H1 (cell line): ENCODE data around the gene ROBO2.
A peak's percentile ranks its signal among the peaks of the same experiment; 100 is the strongest.

Experiments used
- BRCA1 ChIP-seq: IDR thresholded peaks from 2 replicates; pipeline ENCODE4 v1.6.1; 2012; ENCODE audit warnings: low read depth, low read length, improper control_type of control experiment
- CEBPB ChIP-seq: IDR thresholded peaks from 2 replicates; pipeline ENCODE4 v1.6.1; 2012; ENCODE audit warnings: low read depth, low read length
- EGR1 ChIP-seq: IDR thresholded peaks from 2 replicates; pipeline ENCODE4 v1.6.1; 2011; ENCODE audit warnings: low read depth, low read length, borderline replicate concordance
- NRF1 ChIP-seq: IDR thresholded peaks from 2 replicates; pipeline ENCODE4 v1.6.1; 2011; ENCODE audit warnings: mild to moderate bottlenecking, low read depth, low read length, improper control_type of control experiment
- POLR2A ChIP-seq, 2 experiments: IDR thresholded peaks; 1 replicate in 1 of 2; 2 replicates in 1 of 2; pipeline ENCODE4 v1.6.1; 2011; ENCODE audit warnings: low read depth in 2 of 2, low read length in 2 of 2, mild to moderate bottlenecking in 2 of 2; ENCODE audit errors: control extremely low read depth in 1 of 2
- SP1 ChIP-seq: IDR thresholded peaks from 2 replicates; pipeline ENCODE4 v1.6.1; 2011; ENCODE audit warnings: low read depth, low read length
- TAF1 ChIP-seq: IDR thresholded peaks from 2 replicates; pipeline ENCODE4 v1.6.1; 2011; ENCODE audit warnings: mild to moderate bottlenecking, low read depth, low read length
- YY1 ChIP-seq: IDR thresholded peaks from 2 replicates; pipeline ENCODE4 v1.6.1; 2011; ENCODE audit warnings: low read depth, mild to moderate bottlenecking, low read length
- TF ChIP-seq, protein P1 (sequence below), 3 experiments: IDR thresholded peaks; 1 replicate in 2 of 3; 2 replicates in 1 of 3; pipeline versions ENCODE4 v1.5.1 to v1.6.1; 2011; ENCODE audit warnings: low read length in 3 of 3, mild to moderate bottlenecking in 3 of 3, inconsistent platforms in 2 of 3, low read depth in 1 of 3, moderate library complexity in 1 of 3; ENCODE audit not compliant: insufficient read depth in 1 of 3; ENCODE audit errors: control extremely low read depth in 1 of 3

DNA sequence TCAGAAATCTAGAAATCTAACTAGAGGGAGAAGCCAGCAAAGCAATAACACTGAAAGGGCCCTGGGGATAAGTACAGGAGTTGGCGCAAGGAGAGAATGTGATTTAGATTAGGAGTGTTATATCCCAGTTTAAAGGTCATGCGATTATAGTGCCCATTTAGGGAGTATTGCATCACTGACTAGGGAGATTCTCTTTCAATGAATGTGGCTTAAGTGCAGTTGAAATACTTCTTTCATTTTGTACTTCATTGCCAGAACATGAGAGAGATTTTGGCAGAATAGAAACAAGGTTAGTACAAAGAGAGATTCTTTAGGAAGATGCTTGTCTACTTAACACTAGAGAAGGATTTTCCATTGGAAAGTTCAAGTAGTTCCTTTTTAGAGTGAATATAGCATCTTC is 13.9 kb downstream of the ROBO2 start:
- TF ChIP-seq CEBPB = peak; percentile 74
- no peak for TF ChIP-seq YY1
- no peak for TF ChIP-seq BRCA1
- no peak for TF ChIP-seq TAF1
- no peak for TF ChIP-seq POLR2A (IDR thresholded peaks at IDR 0.05; ENCODE audit: control extremely low read depth in 1 of 2, low read depth in 2 of 2, low read length in 2 of 2)
- no peak for TF ChIP-seq NRF1
- no peak for TF ChIP-seq SP1
- no peak for TF ChIP-seq EGR1
- TF ChIP-seq, protein P1, sequence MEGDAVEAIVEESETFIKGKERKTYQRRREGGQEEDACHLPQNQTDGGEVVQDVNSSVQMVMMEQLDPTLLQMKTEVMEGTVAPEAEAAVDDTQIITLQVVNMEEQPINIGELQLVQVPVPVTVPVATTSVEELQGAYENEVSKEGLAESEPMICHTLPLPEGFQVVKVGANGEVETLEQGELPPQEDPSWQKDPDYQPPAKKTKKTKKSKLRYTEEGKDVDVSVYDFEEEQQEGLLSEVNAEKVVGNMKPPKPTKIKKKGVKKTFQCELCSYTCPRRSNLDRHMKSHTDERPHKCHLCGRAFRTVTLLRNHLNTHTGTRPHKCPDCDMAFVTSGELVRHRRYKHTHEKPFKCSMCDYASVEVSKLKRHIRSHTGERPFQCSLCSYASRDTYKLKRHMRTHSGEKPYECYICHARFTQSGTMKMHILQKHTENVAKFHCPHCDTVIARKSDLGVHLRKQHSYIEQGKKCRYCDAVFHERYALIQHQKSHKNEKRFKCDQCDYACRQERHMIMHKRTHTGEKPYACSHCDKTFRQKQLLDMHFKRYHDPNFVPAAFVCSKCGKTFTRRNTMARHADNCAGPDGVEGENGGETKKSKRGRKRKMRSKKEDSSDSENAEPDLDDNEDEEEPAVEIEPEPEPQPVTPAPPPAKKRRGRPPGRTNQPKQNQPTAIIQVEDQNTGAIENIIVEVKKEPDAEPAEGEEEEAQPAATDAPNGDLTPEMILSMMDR (IDR thresholded peaks at IDR 0.05; ENCODE audit: control extremely low read depth in 1 of 3, insufficient read depth in 1 of 3, low read depth in 1 of 3, low read length in 3 of 3) = no peak
